ENCODE results near the gene SNX21.
"Not testable (repeated sequence)": the region's sequence is repeated elsewhere in the genome, so short reads cannot be mapped to it uniquely, and the experiment has no call there.

SNX21 gene

GRCh38 chr20:45833030-45833882, at the start of gene SNX21:
TSS of gene SNX21 (plus strand) at chr20:45833799. CDS start at chr20:45833920, 121 bp downstream.
- peak within 1 kb of the TSS; percentile 47 for H3K4me3 ChIP-seq (ENCODE audit: low read depth, low read length)
- TF ChIP-seq POLR2A (IDR thresholded peaks at IDR 0.05; ENCODE audit: extremely low read depth, insufficient read length) (no peak), MAX (IDR thresholded peaks at IDR 0.05; ENCODE audit: low read depth, low read length) (peak; percentile 8; the same call in 1 of the 2 replicates), CTCF (IDR thresholded peaks at IDR 0.05; ENCODE audit: low read depth, low read length) (no peak), MYC (IDR thresholded peaks at IDR 0.05; ENCODE audit: low read depth, low read length) (no peak)
- peak; percentile 75 for DNase-seq (ENCODE audit: low read depth)

- H3K4me3 ChIP-seq (ENCODE audit: low read depth, low read length) = no peak overlapping the region
- DNase-seq (ENCODE audit: low read depth) = no peak
- TF ChIP-seq POLR2A (IDR thresholded peaks at IDR 0.05; ENCODE audit: extremely low read depth, insufficient read length) (no peak), MAX (IDR thresholded peaks at IDR 0.05; ENCODE audit: low read depth, low read length) (no peak), MYC (IDR thresholded peaks at IDR 0.05; ENCODE audit: low read depth, low read length) (no peak), CTCF (IDR thresholded peaks at IDR 0.05; ENCODE audit: low read depth, low read length) (no peak)
These were observed 45.2 kb upstream of the SNX21 start for GRCh38 chr20:45788351-45788750.

GRCh38 chr20:45792317-45793118, 41.1 kb upstream of the SNX21 start:
- H3K4me3 ChIP-seq (ENCODE audit: low read depth, low read length) = peak overlapping the region; percentile 98
- peak; percentile 73 for DNase-seq (ENCODE audit: low read depth)
- TF ChIP-seq MAX (IDR thresholded peaks at IDR 0.05; ENCODE audit: low read depth, low read length) = peak; percentile 32; the same call in 1 of the 2 replicates
- no peak for TF ChIP-seq CTCF (IDR thresholded peaks at IDR 0.05; ENCODE audit: low read depth, low read length)

GRCh38 chr20:45796337-45797065, 37.1 kb upstream of the SNX21 start:
- DNase-seq (ENCODE audit: low read depth) = no peak
- no peak for TF ChIP-seq MYC (IDR thresholded peaks at IDR 0.05; ENCODE audit: low read depth, low read length)
- no peak for TF ChIP-seq MAX (IDR thresholded peaks at IDR 0.05; ENCODE audit: low read depth, low read length)
- no peak for TF ChIP-seq POLR2A (IDR thresholded peaks at IDR 0.05; ENCODE audit: extremely low read depth, insufficient read length)
- no peak for TF ChIP-seq CTCF (IDR thresholded peaks at IDR 0.05; ENCODE audit: low read depth, low read length)
- no peak overlapping the region for H3K4me3 ChIP-seq (ENCODE audit: low read depth, low read length)

- not testable (repeated sequence) for H3K4me3 ChIP-seq (ENCODE audit: low read depth, low read length); DNase-seq (ENCODE audit: low read depth)
These were observed 36.1 kb upstream of the SNX21 start for GRCh38 chr20:45797510-45797909.

- DNase-seq (ENCODE audit: low read depth); H3K4me3 ChIP-seq (ENCODE audit: low read depth, low read length): not testable (repeated sequence)
These were observed 35.6 kb upstream of the SNX21 start for GRCh38 chr20:45797955-45798354.

Data from NB4 (cell line).